Uterus (tissue), 4 donors: ENCODE measurements around the gene CELSR1. TPM values are rescaled to one million over a fixed set of nuclear protein-coding genes. Genes with fewer than 3 reads are reported as not detected.

Experiments
- DNase-seq, 2 donors: peaks; one replicate each; pipeline ENCODE4 v3.0.0-alpha.2; 2019 to 2020
- H3K27ac ChIP-seq, 2 donors: fragments of 200-600 bp; sonication (generic); 1 replicate in 1 of 2; 2 replicates in 1 of 2; pipeline ENCODE4 v1.5.1; 2016 to 2018
- H3K27me3 ChIP-seq, 2 donors: fragments of 200-600 bp; sonication (generic); one replicate each; pipeline ENCODE4 v1.5.1; 2018 to 2019; ENCODE audit warnings: control low read depth in 1 of 2
- H3K36me3 ChIP-seq, 2 donors: fragments of 200-600 bp; sonication (generic); one replicate each; pipeline ENCODE4 v1.5.1; 2019; ENCODE audit warnings: control low read depth in 1 of 2
- H3K4me1 ChIP-seq, 2 donors: fragments of 200-600 bp; sonication (generic); one replicate each; pipeline ENCODE4 v1.5.1; 2018 to 2019; ENCODE audit warnings: control low read depth in 1 of 2
- H3K4me3 ChIP-seq, 2 donors: fragments of 200-600 bp; sonication (generic); 1 replicate in 1 of 2; 2 replicates in 1 of 2; pipeline ENCODE4 v1.5.1; 2018 to 2019; ENCODE audit warnings: mild to moderate bottlenecking in 1 of 2
- H3K9me3 ChIP-seq, 2 donors: fragments of 200-600 bp; sonication (generic); one replicate each; pipeline ENCODE4 v1.5.1; 2019; ENCODE audit warnings: control low read depth in 1 of 2
- POLR2A ChIP-seq, 2 donors: fragments of 450-650 bp; IDR thresholded peaks; one replicate each; pipeline ENCODE4 v1.6.1; 2016; ENCODE audit warnings: antibody characterized with exemption in 2 of 2, mild to moderate bottlenecking in 1 of 2, moderate library complexity in 1 of 2
- intact Hi-C: fragments of 100-400 bp; cut with DNase I; formaldehyde crosslinking; loops from one replicate; pipeline ENCODE4 v1.15.1; 2023; ENCODE audit warnings: low total_unique reads
- total RNA-seq, 4 donors: library from RNA; depleted of rRNA in 3 of 4; stranded (reverse); fragments of >200 nt in 3 of 4; gene quantifications; one replicate each; pipeline versions ENCODE4 v1.1.0 to v1.2.4, GENCODE V29; 2014 to 2023
- TF ChIP-seq, protein P1 (sequence below), 4 experiments: fragments of 200-600 bp in 2 of 4; fragments of 450-650 bp in 2 of 4; sonication (generic) in 2 of 4; IDR thresholded peaks; one replicate each; pipeline ENCODE4 v1.5.1; 2016 to 2019; ENCODE audit warnings: antibody characterized with exemption in 4 of 4, mild to moderate bottlenecking in 2 of 4, moderate library complexity in 1 of 4
- donor health status: DM: yes; HTN: yes; CAD: no.

CELSR1 gene
- total RNA-seq, 4 donors from 2014 or later = 1.5 to 15.8 (median 8.4) TPM

GRCh38 chr22:46465793-46466192 is 71.6 kb downstream of the CELSR1 start:
- Histone ChIP-seq H3K27ac (no peak overlapping the region), H3K27me3 (no peaks in the 10 kb centered on the region), H3K4me1 (no peaks in the 10 kb centered on the region), H3K4me3 (no peak overlapping the region), H3K36me3 (no peaks in the 10 kb centered on the region), H3K9me3 (no peaks in the 10 kb centered on the region)
- no peak for DNase-seq
- intact Hi-C loops = no loop called here
- TF ChIP-seq, protein P1, sequence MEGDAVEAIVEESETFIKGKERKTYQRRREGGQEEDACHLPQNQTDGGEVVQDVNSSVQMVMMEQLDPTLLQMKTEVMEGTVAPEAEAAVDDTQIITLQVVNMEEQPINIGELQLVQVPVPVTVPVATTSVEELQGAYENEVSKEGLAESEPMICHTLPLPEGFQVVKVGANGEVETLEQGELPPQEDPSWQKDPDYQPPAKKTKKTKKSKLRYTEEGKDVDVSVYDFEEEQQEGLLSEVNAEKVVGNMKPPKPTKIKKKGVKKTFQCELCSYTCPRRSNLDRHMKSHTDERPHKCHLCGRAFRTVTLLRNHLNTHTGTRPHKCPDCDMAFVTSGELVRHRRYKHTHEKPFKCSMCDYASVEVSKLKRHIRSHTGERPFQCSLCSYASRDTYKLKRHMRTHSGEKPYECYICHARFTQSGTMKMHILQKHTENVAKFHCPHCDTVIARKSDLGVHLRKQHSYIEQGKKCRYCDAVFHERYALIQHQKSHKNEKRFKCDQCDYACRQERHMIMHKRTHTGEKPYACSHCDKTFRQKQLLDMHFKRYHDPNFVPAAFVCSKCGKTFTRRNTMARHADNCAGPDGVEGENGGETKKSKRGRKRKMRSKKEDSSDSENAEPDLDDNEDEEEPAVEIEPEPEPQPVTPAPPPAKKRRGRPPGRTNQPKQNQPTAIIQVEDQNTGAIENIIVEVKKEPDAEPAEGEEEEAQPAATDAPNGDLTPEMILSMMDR (IDR thresholded peaks at IDR 0.05) = no peak
- no peak for TF ChIP-seq POLR2A (IDR thresholded peaks at IDR 0.05)

- Histone ChIP-seq H3K36me3 (no peaks in the 10 kb centered on the region), H3K27me3 (no peaks in the 10 kb centered on the region), H3K4me3 (no peak overlapping the region), H3K4me1 (no peaks in the 10 kb centered on the region), H3K9me3 (no peaks in the 10 kb centered on the region), H3K27ac (no peak overlapping the region)
- intact Hi-C loops = no loop called here
- no peak for DNase-seq
- TF ChIP-seq, protein P1 (IDR thresholded peaks at IDR 0.05) = no peak
- TF ChIP-seq POLR2A (IDR thresholded peaks at IDR 0.05) = no peak
Observed at GRCh38 chr22:46465345-46465720, 72.1 kb downstream of the CELSR1 start.

GRCh38 chr22:46464701-46465344 is 72.6 kb downstream of the CELSR1 start:
- TF ChIP-seq, protein P1 (IDR thresholded peaks at IDR 0.05) = no peak
- TF ChIP-seq POLR2A (IDR thresholded peaks at IDR 0.05) = no peak
- Histone ChIP-seq H3K9me3 (no peaks in the 10 kb centered on the region), H3K36me3 (no peaks in the 10 kb centered on the region), H3K4me1 (no peaks in the 10 kb centered on the region), H3K27ac (no peak overlapping the region), H3K27me3 (no peaks in the 10 kb centered on the region), H3K4me3 (no peak overlapping the region)
- DNase-seq = no peak
- intact Hi-C loops = no loop called here

DNA sequence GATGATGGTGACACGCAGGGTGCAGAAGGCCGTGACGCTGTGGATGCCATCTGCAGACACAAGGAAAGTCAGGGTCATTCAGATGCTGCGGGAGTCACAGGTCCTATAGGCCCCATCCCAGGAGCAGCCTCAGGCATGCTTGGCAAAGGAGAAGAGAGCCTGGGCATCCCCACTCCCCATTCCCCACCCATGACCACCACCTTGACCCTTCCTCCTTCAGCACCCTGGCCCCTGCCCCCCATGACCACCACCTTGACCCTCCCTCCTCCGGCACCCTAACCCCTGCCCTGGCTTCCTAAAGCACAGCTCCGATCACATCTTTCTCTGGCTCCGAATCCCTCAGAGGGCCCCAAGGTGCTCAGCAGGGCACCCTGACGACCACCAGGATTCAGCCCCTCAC is 73.1 kb downstream of the CELSR1 start:
- no peaks in the 10 kb centered on the region for H3K36me3 ChIP-seq
- TF ChIP-seq, protein P1 (IDR thresholded peaks at IDR 0.05) = no peak
- H3K4me1 ChIP-seq = no peaks in the 10 kb centered on the region
- intact Hi-C loops = no loop called here
- no peak overlapping the region for H3K4me3 ChIP-seq
- no peak overlapping the region for H3K27ac ChIP-seq
- no peaks in the 10 kb centered on the region for H3K9me3 ChIP-seq
- no peaks in the 10 kb centered on the region for H3K27me3 ChIP-seq
- DNase-seq = no peak

- no peaks in the 10 kb centered on the region for H3K9me3 ChIP-seq
- no peak overlapping the region for H3K4me3 ChIP-seq
- no peaks in the 10 kb centered on the region for H3K36me3 ChIP-seq
- intact Hi-C loops = no loop called here
- H3K4me1 ChIP-seq = no peaks in the 10 kb centered on the region
- H3K27ac ChIP-seq = no peak overlapping the region
- TF ChIP-seq POLR2A (IDR thresholded peaks at IDR 0.05) = no peak
- TF ChIP-seq, protein P1 (IDR thresholded peaks at IDR 0.05) = no peak
- no peaks in the 10 kb centered on the region for H3K27me3 ChIP-seq
- no peak for DNase-seq
Observed at GRCh38 chr22:46463435-46464227, 73.8 kb downstream of the CELSR1 start.
